T-cell (primary cell): ENCODE data around the gene SCRN2. TPM values are rescaled to one million over a fixed set of nuclear protein-coding genes. Genes with fewer than 3 reads are reported as not detected.

ENCODE experiments used
- ATAC-seq, 4 experiments: fragments of 200-7000 bp in 3 of 4; fragments of 150-1000 bp in 1 of 4; cut with Tn5 transposase; replicated peaks in 1 of 4; 1 replicate in 3 of 4; 2 replicates in 1 of 4; pipeline ENCODE4 v1.10.0; 2021; ENCODE audit warnings: moderate library complexity in 3 of 4, mild to moderate bottlenecking in 2 of 4, moderate number of reproducible peaks in 1 of 4
- CTCF ChIA-PET, 2 donors: fragments of 300-600 bp; sonication (Branson Sonifier 250); formaldehyde crosslinking; loops; one replicate each; lab custom pipeline; 2022; ENCODE audit warnings: antibody characterized with exemption in 2 of 2; lab: Charles Lee
- POLR2A ChIA-PET, 2 donors: fragments of 300-600 bp; sonication (Branson Sonifier 250); formaldehyde crosslinking; loops; one replicate each; lab custom pipeline; 2022; ENCODE audit warnings: antibody characterized with exemption in 2 of 2; lab: Charles Lee
- DNase-seq, 35 experiments: peaks; one replicate each; pipeline versions ENCODE4 v3.0.0 to v3.0.0-alpha.2; 2013 to 2023
- H3K27ac ChIP-seq: one replicate; pipeline ENCODE4 v1.5.1; 2013; ENCODE audit warnings: low read length
- H3K27me3 ChIP-seq, 2 experiments: replicated peaks in 1 of 2; 1 replicate in 1 of 2; 2 replicates in 1 of 2; pipeline versions ENCODE4 v1.6.1 to v1.7.0; 2013; ENCODE audit warnings: low read length in 1 of 2, mixed read lengths in 1 of 2; ENCODE audit not compliant: control insufficient read depth in 2 of 2, insufficient read depth in 2 of 2; ENCODE audit errors: extremely low read depth in 1 of 2
- H3K36me3 ChIP-seq, 2 donors: 1 replicate in 1 of 2; 2 replicates in 1 of 2; pipeline versions ENCODE4 v1.6.1 to v1.7.0; 2013; ENCODE audit warnings: low read length in 1 of 2; ENCODE audit not compliant: control insufficient read depth in 2 of 2, insufficient read depth in 1 of 2; ENCODE audit errors: extremely low read depth in 1 of 2
- H3K4me1 ChIP-seq, 2 experiments: 1 replicate in 1 of 2; 2 replicates in 1 of 2; pipeline versions ENCODE4 v1.6.1 to v1.7.0; 2013; ENCODE audit warnings: low read length in 2 of 2, mixed read lengths in 1 of 2; ENCODE audit not compliant: insufficient read depth in 2 of 2, control insufficient read depth in 1 of 2; ENCODE audit errors: extremely low read depth in 1 of 2
- H3K4me3 ChIP-seq, 2 donors: 1 replicate in 1 of 2; 2 replicates in 1 of 2; pipeline versions ENCODE4 v1.5.1 to v1.7.0; 2013; ENCODE audit warnings: mild to moderate bottlenecking in 2 of 2, low read length in 1 of 2, moderate library complexity in 1 of 2; ENCODE audit not compliant: control insufficient read depth in 1 of 2; ENCODE audit errors: extremely low read depth in 1 of 2
- H3K9me3 ChIP-seq: 2 replicates; pipeline ENCODE4 v1.7.0; 2013
- H3K27ac Mint-ChIP-seq, 2 donors: one replicate each; pipeline ENCODE4 v1.8.0; 2020 to 2021; ENCODE audit warnings: mild to moderate bottlenecking in 2 of 2, mixed read lengths in 2 of 2
- H3K27me3 Mint-ChIP-seq, 2 donors: one replicate each; pipeline ENCODE4 v1.8.0; 2021 to 2022; ENCODE audit warnings: mixed read lengths in 2 of 2
- H3K36me3 Mint-ChIP-seq: one replicate; pipeline ENCODE4 v1.8.0; 2021; ENCODE audit warnings: mixed read lengths
- H3K4me1 Mint-ChIP-seq, 3 donors: one replicate each; pipeline ENCODE4 v1.8.0; 2020 to 2022; ENCODE audit warnings: mixed read lengths in 3 of 3, mild to moderate bottlenecking in 1 of 3
- H3K4me3 Mint-ChIP-seq, 3 donors: one replicate each; pipeline ENCODE4 v1.8.0; 2020 to 2022; ENCODE audit warnings: mild to moderate bottlenecking in 3 of 3, mixed read lengths in 3 of 3, moderate library complexity in 3 of 3
- H3K9me3 Mint-ChIP-seq, 3 donors: one replicate each; pipeline ENCODE4 v1.8.0; 2020 to 2022; ENCODE audit warnings: mixed read lengths in 3 of 3
- WGBS: methylation state at CpG from one replicate; pipeline ENCODE4 v1.1.5; 2013; ENCODE audit warnings: missing lambda C conversion rate; ENCODE audit not compliant: insufficient coverage; 5-methylcytosine and 5-hydroxymethylcytosine counted together
- total RNA-seq, 35 experiments: library from RNA in 6 of 35; stranded (reverse) in 6 of 35; fragments of 120-200 nt in 1 of 35; gene quantifications; one replicate each; pipeline versions ENCODE4 v1.2.1 to v1.2.4 and lab custom pipeline; 2013 to 2026

The SCRN2 gene
- total RNA-seq, 5 donors from 2014 or later (not counting 1 experiment from before 2014, with no cell fraction given), result 27.0 to 44.3 (median 40.6) TPM

- no peak overlapping the region for H3K27ac ChIP-seq
- peaks cover 7% of the 10 kb centered on the region for H3K36me3 Mint-ChIP-seq
- no peak overlapping the region for H3K4me3 Mint-ChIP-seq
- CTCF ChIA-PET, result interaction anchor here in 1 of 2 donors (1.6 kb wide), 1 partner anchor 25 kb away, joined by 3 read pairs; no protein-coding TSS in a partner anchor
- no peak overlapping the region for H3K4me3 ChIP-seq
- no peaks in the 10 kb centered on the region for H3K9me3 Mint-ChIP-seq
- ATAC-seq, result peak; percentile 85 to 93 (median 86)
- peaks cover 0 to 10% of the 10 kb centered on the region in 2 experiments for H3K27me3 ChIP-seq
- DNase-seq, result peak in 32 of 35 experiments; percentile 19 to 71 (median 51)
- H3K27ac Mint-ChIP-seq, result no peak overlapping the region
- POLR2A ChIA-PET, result no interaction called here
- peaks cover 5 to 6% of the 10 kb centered on the region in 2 donors for H3K27me3 Mint-ChIP-seq
- WGBS, result 17% methylated on average over 6 of the region's 9 CpGs
- H3K36me3 ChIP-seq, result peaks cover 0 to 2% of the 10 kb centered on the region in 2 donors
- no peaks in the 10 kb centered on the region for H3K9me3 ChIP-seq
- peaks cover 0 to 6% of the 10 kb centered on the region in 2 experiments for H3K4me1 ChIP-seq
- no peaks in the 10 kb centered on the region for H3K4me1 Mint-ChIP-seq
These were observed 38.6 kb downstream of the SCRN2 start for GRCh38 chr17:47802341-47803022.

DNA sequence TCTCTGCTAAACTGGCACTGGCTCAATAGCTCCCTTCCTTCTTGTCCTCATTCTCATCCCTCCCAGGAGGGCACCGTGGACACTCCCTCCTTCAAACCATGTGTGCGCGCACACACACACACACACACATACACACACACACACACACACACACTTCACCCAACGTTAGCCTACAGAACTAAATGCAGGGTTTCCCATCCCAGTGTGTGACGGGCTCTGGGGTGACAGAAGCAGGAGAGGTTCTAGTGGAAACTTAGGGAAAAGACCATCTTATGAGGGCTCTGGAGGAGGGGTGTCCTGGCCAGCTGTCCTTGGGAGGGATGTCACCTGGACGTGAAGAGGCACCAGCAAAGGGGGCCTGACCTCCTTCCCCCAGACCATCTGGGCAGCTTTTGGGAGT, 39.2 kb downstream of the SCRN2 start:
- peaks cover under 1% of the 10 kb centered on the region for H3K36me3 Mint-ChIP-seq

DNA sequence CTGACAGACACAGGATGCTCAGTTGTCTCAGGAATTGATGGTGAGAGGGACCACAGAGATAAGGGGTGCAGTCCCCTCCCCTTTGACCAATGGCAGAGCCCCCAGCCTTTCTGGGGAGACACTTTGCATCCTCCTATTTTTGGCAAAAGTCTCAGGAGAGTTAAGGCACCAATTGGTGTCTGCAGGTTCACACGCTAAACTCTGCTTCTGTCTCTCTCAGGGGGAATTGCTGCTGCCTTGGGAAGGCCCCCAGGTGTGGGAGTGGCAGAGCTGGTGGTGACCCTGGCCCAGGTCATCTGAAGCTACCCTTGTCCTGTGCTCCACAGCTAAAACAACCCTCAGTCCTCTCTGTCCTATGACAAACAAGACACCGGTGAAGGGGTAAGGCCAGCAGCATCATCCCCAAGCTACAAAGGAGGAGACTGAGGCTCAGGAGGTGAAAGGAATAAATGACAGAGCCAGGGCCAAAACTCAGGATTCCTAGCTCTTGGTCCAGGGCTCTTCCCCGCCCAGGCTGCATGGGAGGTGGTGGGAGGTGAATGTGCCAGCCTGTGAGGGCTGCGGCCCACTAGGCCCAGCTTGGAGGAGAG, 39.8 kb downstream of the SCRN2 start:
- Histone ChIP-seq H3K36me3 (no peaks in the 10 kb centered on the region), H3K9me3 (no peaks in the 10 kb centered on the region), H3K4me3 (no peak overlapping the region), H3K27me3 (peaks cover 0 to 10% of the 10 kb centered on the region in 2 experiments), H3K27ac (no peak overlapping the region), H3K4me1 (peaks cover 0 to 6% of the 10 kb centered on the region in 2 experiments)
- ATAC-seq (no peak), DNase-seq (no peak)
- peaks cover 5 to 7% of the 10 kb centered on the region in 2 donors for H3K27me3 Mint-ChIP-seq
- no peaks in the 10 kb centered on the region for H3K9me3 Mint-ChIP-seq
- H3K4me1 Mint-ChIP-seq, result no peaks in the 10 kb centered on the region
- ChIA-PET CTCF (interaction anchor here in 1 of 2 donors (0.6 to 1.6 kb wide), 3 partner anchors 23 to 71 kb away, joined by 3 read pairs; no protein-coding TSS in a partner anchor), POLR2A (interaction anchor here (0.6 kb wide), 2 partner anchors 28 to 125 kb away, joined by 4 to 9 read pairs; no protein-coding TSS in a partner anchor)
- no peaks in the 10 kb centered on the region for H3K36me3 Mint-ChIP-seq
- no peak overlapping the region for H3K4me3 Mint-ChIP-seq
- 70% methylated on average over 3 of the region's 4 CpGs for WGBS
- no peak overlapping the region for H3K27ac Mint-ChIP-seq

More for the DNA sequence above, 39.2 kb downstream of the SCRN2 start:
- Mint-ChIP-seq H3K4me3 (no peak overlapping the region), H3K27me3 (peaks cover 5 to 7% of the 10 kb centered on the region in 2 donors), H3K9me3 (no peaks in the 10 kb centered on the region), H3K4me1 (no peaks in the 10 kb centered on the region), H3K27ac (no peak overlapping the region)
- POLR2A ChIA-PET, result interaction anchor here (0.6 kb wide), 2 partner anchors 27 to 125 kb away, joined by 4 to 9 read pairs; no protein-coding TSS in a partner anchor
- WGBS, result 52% methylated on average over 3 of the region's 6 CpGs
- DNase-seq (no peak), ATAC-seq (no peak)
- H3K27me3 ChIP-seq, result peaks cover 0 to 10% of the 10 kb centered on the region in 2 experiments
- no peaks in the 10 kb centered on the region for H3K36me3 ChIP-seq
- H3K27ac ChIP-seq, result no peak overlapping the region
- H3K9me3 ChIP-seq, result no peaks in the 10 kb centered on the region
- H3K4me3 ChIP-seq, result no peak overlapping the region
- peaks cover 0 to 6% of the 10 kb centered on the region in 2 experiments for H3K4me1 ChIP-seq
- CTCF ChIA-PET, result interaction anchor here in 1 of 2 donors (0.6 to 1.6 kb wide), 3 partner anchors 24 to 71 kb away, joined by 3 read pairs; no protein-coding TSS in a partner anchor

GRCh38 chr17:47800686-47801085, 40.4 kb downstream of the SCRN2 start:
- Mint-ChIP-seq H3K4me1 (no peaks in the 10 kb centered on the region), H3K9me3 (no peaks in the 10 kb centered on the region), H3K36me3 (no peaks in the 10 kb centered on the region), H3K27ac (no peak overlapping the region), H3K27me3 (peaks cover 5 to 8% of the 10 kb centered on the region in 2 donors), H3K4me3 (no peak overlapping the region)
- ATAC-seq (no peak), DNase-seq (no peak)
- Histone ChIP-seq H3K4me3 (no peak overlapping the region), H3K36me3 (no peaks in the 10 kb centered on the region), H3K27me3 (peaks cover 0 to 10% of the 10 kb centered on the region in 2 experiments), H3K27ac (no peak overlapping the region), H3K9me3 (no peaks in the 10 kb centered on the region), H3K4me1 (peaks cover 0 to 6% of the 10 kb centered on the region in 2 experiments)
- CTCF ChIA-PET, result interaction anchor here in 1 of 2 donors (1.6 kb wide), 1 partner anchor 23 kb away, joined by 3 read pairs; no protein-coding TSS in a partner anchor
- POLR2A ChIA-PET, result no interaction called here
- WGBS, result 94% methylated on average over 12 of the region's 12 CpGs

- ATAC-seq (no peak), DNase-seq (no peak)
- H3K27me3 Mint-ChIP-seq, result peaks cover 24 to 28% of the 10 kb centered on the region in 2 donors
- Histone ChIP-seq H3K4me1 (peaks cover 0 to 6% of the 10 kb centered on the region in 2 experiments), H3K9me3 (no peaks in the 10 kb centered on the region), H3K27me3 (peaks cover 0 to 23% of the 10 kb centered on the region in 2 experiments), H3K27ac (no peak overlapping the region), H3K36me3 (no peaks in the 10 kb centered on the region), H3K4me3 (no peak overlapping the region)
- POLR2A ChIA-PET, result no interaction called here
- CTCF ChIA-PET, result no interaction called here
- no peak overlapping the region for H3K27ac Mint-ChIP-seq
- H3K36me3 Mint-ChIP-seq, result no peaks in the 10 kb centered on the region
- H3K4me3 Mint-ChIP-seq, result no peak overlapping the region
- H3K4me1 Mint-ChIP-seq, result no peaks in the 10 kb centered on the region
- no CpG with 5 or more reads among the region's 2 CpGs for WGBS
- H3K9me3 Mint-ChIP-seq, result no peaks in the 10 kb centered on the region
These were observed 43.3 kb downstream of the SCRN2 start for GRCh38 chr17:47797797-47798196.

GRCh38 chr17:47792979-47793378, 48.1 kb downstream of the SCRN2 start:
- Histone ChIP-seq H3K27ac (no peak overlapping the region), H3K27me3 (peaks cover 12 to 39% of the 10 kb centered on the region in 2 experiments), H3K4me3 (no peak overlapping the region), H3K36me3 (no peaks in the 10 kb centered on the region), H3K4me1 (peaks cover 0 to 11% of the 10 kb centered on the region in 2 experiments), H3K9me3 (no peaks in the 10 kb centered on the region)
- Mint-ChIP-seq H3K27me3 (peaks cover 55 to 60% of the 10 kb centered on the region in 2 donors), H3K36me3 (no peaks in the 10 kb centered on the region), H3K4me1 (peaks cover 10 to 19% (median 16%) of the 10 kb centered on the region in 3 donors), H3K9me3 (no peaks in the 10 kb centered on the region), H3K4me3 (no peak overlapping the region), H3K27ac (no peak overlapping the region)
- no peak for DNase-seq
- no peak for ATAC-seq
- WGBS, result no CpG with 5 or more reads among the region's 6 CpGs
- POLR2A ChIA-PET, result no interaction called here
- CTCF ChIA-PET, result no interaction called here
